DMS53 treated with DMSO at 0.1 percent for 48 hours (cell line): ENCODE results near the gene SLC15A1.
"Not testable (repeated sequence)": the region's sequence is repeated elsewhere in the genome, so short reads cannot be mapped to it uniquely, and the experiment has no call there.

Source experiments
- DNase-seq: peaks from one replicate; lab custom pipeline; 2025; ENCODE audit not compliant: unreplicated experiment; lab: John Stamatoyannopoulos, UW

Gene SLC15A1

DNA sequence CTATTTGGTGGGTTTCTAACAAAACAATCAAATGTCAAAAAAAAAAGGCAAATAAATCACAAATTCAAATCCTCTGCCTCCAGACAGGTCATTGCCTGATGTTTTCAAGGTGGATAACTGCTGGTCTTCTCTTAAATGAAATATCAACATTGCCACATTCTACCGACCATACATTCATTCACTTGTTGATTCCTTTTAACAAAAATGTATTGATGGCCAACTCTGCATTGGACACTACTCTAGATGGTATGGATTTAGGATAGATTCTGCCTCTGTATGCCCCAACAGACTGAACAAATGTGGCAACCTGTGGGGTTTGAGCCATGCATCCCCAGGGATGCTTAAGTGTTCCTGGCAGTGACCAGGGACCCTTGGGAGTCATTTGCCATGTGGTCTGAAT lies 88.0 kb downstream of the SLC15A1 start:
- DNase-seq, result no peak

DNA sequence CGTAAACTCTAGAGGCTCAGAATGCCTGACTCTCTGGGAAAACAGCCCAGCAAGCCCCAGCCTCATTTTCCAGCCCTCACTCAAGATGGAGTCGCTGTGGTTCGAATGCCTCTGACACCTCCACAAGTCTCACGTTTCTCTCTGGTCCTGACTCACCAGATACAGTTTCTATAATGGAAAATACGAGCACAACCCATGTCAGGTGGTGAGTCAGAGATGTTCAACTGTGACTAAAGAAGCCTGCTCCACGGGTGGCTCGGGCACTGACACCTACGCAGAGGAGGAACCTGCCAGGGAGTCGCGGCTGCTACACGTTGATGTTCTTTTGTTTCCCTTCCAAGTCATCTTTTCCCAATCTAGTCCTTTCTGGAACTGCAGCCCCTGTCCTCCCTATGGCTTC lies 88.4 kb downstream of the SLC15A1 start:
- no peak for DNase-seq

DNA sequence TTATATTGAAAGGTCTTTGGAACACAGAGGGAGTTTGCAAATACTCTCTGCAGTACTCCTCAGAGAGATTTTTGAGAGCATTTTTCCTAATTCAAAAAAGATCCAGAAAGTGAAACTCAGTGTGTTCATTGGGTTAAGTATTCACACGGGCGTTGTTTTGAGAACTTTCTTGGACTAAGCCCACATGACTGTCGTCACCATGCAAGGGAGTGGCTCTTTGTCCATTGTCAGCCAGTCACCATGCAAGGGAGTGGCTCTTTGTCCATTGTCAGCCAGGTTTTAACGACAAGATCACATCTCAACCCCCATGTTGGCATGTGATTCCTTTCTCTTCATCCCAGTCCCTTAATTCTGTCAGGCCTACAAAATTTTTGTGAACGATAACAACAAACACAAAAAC lies 94.3 kb downstream of the SLC15A1 start:
- no peak for DNase-seq

DNA sequence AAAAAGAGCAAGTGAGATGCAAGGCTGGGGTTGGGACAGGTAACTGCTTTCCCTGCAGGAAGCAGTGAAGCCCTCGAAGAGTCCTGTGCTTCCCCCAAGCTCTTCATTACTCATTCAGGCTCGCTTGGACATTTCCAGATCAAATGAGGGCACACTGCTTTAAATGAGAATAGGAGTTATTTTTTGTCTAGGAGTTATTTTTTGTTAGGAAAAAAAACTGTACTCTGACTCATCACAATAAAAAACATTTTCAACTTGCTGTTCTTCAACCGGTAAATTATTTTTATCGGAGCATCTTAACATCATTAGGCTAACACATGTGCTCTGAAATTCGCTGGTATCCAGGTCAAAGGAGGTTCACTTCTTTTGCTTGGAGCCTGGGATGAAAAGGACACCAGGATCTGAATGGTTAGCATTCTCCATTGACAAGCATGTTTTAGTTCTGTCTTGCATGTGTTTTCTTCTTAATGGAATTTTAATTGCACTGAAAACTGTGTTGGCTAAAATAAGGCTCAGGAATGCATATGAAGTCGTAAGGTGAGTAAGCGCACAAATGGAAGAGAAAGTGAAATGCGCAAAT lies 94.9 kb downstream of the SLC15A1 start:
- DNase-seq, result no peak

DNA sequence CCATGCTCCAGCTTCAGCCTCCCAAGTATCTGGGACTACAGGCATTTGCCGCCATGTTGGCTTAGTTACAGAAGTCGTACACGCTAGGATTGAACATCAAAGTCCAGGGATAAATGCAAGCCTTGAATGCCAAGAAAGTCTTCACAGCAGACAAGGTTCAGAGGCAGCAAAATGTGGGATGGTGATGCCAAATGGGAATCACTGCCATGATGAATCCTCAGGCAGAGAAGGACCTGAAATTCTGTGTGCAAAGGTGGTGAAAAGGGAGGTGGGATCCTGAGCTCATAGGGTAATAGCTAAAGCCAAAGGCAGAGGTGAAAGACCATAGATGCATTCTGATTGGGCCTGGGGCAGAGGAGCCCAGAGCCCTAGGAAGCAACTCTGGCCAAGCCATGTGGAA lies 96.2 kb downstream of the SLC15A1 start:
- no peak for DNase-seq

DNA sequence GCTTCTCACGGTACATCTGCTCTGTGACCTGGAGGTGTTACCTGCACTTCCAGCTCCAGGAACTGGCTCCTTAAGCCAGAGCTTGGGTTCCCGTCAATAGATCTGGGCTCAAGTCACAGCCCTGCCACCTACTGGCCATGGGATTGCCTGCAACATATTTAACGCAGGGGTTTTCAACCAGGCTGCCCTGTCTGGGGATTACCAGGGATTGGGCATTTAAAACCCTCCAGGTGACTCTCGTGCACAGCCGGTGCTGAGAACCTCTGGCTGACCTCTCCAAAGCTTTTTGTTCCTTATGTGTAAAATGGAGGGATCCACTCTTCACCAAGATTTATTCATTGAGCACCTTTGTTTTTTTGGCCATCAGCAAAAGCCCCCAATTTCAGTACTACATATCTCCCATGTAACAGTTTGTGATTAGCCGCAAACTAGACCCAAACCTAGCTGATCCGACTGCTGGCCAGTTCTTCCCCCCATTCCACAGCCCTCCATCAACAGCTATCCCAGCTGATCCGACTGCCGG lies 98.9 kb downstream of the SLC15A1 start:
- peak; percentile 32 for DNase-seq

DNA sequence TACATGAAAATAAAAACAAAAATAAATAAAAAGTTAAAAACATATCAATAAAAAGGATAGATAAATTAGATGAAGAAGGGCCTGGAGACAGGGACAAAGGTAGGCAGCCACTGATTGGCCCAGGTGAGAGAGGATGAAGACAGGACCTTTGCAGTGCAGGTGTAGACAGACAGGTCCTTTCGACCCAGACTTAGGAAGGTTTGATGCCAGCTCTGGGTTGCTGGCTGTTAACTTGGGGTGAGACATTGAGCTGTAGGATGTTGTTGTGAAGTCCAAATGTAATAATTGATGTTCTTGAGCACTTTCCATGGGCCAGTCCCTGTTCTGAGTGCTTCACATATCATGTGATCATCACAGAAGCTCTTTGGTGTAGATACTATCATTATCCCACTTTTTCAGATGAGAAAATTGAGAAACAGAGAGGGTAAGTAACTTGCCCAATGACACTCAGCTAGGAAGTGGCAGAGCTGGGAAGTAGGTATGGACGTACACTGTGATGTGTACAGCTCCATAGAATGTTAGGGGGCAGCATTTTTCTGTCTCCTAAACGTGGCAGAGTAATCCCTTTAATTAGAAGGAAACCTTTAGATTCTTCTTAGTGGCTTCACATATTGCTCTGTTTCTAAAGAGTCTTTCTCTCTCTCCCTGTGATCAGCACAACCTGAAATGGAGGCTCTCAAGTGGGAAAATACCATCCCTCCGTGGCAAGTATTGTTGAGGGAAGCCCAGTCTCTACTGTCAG lies 99.6 kb downstream of the SLC15A1 start:
- no peak for DNase-seq

DNA sequence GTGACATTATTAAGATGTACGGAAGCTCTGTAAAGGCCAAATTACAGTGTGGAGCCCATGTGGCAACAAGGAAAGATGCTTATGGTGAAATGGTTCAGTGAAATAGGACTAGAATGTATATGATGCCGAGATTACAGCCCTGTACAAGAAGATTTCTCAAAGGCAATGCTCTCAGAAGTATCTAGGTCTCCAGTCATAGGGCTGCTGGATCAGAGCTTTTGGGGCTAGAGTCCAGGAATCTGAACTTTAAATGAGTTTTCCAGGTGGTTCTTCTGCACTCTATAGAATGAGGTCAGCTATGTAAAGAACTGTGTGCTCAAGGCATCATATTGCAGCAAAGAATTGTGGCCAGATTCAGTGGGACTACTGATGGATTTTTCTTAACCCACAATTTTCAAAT lies 100.2 kb downstream of the SLC15A1 start:
- no peak for DNase-seq

DNA sequence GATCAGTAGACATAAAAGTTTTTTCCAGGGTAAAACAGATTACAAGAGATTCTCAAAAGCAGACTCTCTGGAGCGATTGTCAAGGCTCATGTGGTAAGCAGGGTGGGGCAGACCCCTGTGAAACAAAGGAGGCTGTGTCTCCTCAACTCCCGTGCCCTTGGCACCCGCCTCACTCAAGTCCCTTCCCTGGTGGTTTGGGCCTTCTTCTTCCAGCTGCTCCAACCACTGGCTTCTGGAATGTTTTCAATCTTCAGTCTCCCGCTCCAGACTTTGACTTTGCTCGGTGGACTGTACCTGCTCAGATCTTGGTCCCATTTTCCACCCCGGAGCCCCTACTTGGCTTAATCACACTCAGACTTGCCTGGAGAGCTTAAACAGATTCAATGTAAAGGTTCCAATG lies 100.7 kb downstream of the SLC15A1 start:
- DNase-seq, result no peak

DNA sequence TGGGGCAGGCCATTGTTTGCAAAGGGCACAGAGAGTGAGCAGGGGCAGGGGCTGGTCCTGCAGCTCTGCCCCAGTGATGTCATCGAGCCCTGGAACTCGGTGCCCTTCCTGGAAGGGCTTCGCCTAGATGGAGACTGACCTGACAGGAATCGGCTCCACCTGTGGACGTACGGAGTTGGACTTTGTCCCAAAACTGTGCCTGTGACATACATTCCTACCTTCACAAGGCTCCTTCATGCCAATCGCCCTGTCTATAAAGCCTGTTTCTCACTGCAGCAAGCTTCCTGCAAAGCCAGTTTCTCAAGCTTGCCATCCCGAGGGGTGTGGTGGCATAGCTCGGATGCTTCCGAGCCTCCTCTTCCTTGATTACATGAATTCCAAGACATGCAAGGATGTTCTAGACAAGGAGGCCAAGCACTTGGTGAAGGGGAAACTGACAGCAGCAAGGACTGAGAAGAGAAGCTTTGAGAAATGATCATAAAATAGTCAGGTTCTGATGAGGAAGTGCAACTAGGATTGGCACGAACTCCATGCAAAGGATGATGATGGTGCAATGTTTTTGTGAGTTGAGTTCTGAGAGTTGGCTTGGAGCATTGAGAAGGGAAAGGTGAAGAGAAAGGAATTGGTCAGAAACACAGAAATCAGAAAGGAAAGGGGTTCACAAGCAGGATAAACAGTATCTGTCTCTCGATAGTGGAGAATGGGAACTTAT lies 101.9 kb downstream of the SLC15A1 start:
- DNase-seq, result no peak

DNA sequence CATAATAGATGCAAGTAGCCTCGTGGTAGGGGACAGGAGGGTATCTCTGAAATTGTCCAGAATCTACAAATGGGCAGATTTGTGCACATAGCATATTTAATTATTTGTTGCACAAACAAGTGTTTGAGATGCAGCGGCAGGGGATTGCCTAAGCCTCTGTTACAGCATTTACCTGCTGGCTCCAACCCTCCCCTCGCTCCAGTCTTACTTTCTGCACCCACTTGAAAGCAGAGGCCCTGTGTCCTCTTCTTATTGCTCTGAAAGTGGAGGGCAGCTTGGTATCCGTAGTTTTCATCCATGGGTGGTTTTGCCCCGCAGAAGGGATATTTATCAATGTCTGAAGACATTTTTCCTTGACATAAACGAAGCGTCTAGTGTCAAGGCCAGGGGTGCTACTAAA lies 102.6 kb downstream of the SLC15A1 start:
- DNase-seq, result no peak

DNA sequence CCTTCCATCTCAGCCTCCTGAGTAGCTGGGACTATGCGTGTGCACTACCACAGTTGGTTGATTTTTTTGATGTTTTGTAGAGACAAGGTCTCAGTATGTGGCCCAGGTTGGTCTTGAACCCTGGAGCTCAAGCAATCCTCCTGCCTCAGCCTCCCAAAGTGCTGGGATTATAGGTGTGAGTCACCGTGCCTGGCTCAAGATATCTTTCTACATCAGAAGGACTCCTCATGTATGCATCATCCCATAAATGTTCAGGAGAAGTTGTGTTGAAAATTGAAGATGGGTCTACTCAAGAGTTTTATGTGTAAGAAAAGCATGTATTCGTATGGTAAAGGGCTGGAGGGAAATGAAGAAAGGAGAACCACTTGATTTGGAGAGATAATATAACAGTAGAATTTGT lies 103.8 kb downstream of the SLC15A1 start:
- DNase-seq, result no peak

DNA sequence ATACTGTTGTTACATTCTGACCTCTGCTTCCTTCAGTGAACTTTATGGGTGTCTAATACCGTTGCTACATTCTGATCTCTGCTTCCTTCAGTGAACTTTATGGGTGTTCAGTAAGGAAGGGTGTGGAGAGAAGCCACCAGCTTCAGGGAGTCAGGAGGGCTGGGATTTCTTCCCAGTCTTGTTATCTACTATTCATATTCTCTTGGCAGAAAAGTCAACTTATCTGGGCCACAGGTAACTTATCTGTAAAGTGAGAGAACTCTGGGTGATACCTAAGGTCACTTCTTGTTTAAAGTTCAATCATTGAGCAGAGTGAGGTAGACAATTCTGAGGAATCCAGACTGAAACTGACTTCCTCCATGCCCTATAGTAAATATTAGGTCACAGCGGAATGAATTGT lies 104.3 kb downstream of the SLC15A1 start:
- DNase-seq, result no peak

DNA sequence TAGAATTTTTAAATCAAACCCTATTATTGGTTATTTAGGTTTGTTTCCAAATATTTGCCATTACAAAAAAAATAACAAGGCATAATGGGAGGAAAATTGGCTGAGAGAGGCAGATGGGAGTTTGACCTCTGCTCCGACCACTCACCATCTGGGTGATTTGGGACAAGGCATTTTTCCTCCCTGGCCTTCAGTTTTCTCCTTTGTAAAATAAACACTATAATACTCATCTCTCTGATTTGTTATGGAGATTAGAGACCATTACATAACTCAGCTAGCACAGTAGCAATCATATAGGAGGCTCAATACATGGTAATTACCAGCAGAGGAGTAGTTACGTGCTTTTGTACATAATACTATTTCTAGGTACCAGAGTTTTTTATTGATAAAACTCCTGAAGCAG lies 105.4 kb downstream of the SLC15A1 start:
- no peak for DNase-seq

DNA sequence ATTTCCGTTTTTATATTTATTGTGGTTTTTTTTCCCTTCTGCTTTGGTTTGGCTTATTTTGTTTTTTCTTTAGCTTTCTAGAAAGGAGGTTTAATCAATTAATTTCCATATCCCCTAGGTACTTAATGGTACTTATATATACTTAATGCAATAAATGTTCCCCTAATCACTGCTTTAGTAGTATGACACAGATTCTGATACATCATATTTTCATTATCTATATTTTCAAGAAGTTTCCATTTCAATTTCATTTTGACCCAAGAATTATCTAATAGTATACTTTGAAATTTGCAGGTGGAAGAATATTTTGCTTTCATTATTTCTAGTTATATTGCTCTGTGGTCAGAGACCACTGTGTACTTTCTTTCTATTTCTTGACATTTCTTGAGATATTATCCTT lies 109.0 kb downstream of the SLC15A1 start:
- no peak for DNase-seq

DNA sequence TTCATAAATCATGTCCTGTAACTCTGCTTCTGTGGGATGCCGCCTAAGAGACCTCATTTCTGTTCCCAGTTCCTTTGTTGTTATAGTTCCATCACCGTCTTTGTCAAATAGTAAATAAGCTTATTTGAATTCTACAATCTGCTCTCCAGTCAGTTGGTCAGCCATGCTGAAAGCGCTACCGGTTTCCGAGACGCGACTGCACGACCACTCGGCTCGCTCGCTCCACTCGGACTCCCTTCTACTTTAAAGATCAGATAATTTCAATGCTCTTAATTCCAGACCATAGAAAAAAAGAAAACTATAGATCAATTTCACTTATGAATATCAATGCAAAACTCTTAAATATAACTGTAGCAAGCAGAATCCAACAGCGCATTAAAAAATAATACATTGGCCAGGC lies 111.4 kb downstream of the SLC15A1 start:
- DNase-seq, result no peak

DNA sequence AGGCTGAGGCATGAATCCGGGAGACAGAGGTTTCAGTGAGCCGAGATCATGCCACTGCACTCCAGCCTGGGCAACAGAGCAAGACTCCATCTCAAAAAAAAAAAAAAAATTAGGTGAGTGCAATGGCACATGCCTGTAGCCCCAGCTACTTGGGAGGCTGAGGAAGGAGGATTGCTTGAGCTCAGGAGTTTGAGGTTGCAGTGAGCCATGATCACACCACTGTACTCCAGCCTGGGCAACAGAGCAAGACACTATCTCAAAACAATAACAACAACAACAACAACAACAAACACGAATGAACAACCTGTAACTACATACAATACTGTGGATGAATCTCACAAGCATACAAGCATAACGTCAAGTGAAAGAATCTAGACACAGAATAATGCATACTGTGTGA lies 112.7 kb downstream of the SLC15A1 start:
- not testable (repeated sequence) for DNase-seq

DNA sequence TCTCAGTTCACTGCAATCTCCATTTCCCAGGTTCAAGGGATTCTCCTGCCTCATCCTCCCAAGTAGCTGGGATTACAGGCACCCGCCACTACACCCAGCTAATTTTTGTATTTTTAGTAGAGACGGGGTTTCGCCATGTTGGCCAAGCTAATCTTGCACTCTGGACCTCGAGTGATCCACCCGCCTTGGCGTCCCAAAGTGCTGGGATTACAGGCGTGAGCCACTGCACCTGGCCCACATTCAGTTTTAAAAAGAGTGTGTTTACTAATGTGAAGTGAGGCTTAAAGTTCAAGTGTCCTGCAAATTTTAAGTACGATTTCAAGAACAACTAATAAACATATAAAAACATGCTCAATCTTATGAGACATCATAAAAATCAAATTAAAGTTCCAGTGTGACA lies 114.1 kb downstream of the SLC15A1 start:
- not testable (repeated sequence) for DNase-seq
